CD4-positive, alpha-beta T cell treated with Interleukin-17A for 1 hour (primary cell): ENCODE results near the gene CPEB1.

Experiments
- DNase-seq: peaks from one replicate; pipeline ENCODE4 v3.0.0-alpha.2; 2020

The CPEB1 gene

GRCh38 chr15:82647045-82647834 lies at the start of gene CPEB1:
Gene CPEB1 (minus strand): TSS chr15:82647363. CDS start chr15:82628459, 18,904 bp downstream.
- peak; percentile 31 for DNase-seq

GRCh38 chr15:82692171-82692570 lies 45.0 kb upstream of the CPEB1 start:
- no peak for DNase-seq

- DNase-seq: no peak
Observed at GRCh38 chr15:82689147-82689546, 42.0 kb upstream of the CPEB1 start.

DNA sequence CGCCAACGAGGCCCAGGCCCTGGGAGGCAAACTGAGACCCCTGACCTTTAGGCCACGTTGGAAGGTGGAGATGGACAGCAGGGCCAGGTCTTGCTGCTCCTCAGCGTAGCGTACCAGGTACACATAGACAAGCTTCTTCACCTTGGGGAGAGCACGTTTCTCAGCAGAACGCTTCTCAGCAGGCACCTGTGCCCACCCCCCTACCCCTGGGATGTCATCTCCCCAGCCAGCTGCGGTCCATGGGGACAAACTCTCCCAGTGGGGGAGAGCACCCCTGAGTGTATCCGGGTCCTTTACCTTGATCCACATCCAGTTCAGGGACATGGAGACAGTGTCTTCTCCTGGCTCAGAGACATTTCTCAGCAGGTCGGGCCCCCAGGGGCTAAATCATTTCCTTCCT lies 41.5 kb upstream of the CPEB1 start:
- DNase-seq: no peak

GRCh38 chr15:82681371-82681770 lies 34.2 kb upstream of the CPEB1 start:
- no peak for DNase-seq

- peak; percentile 86 for DNase-seq
Observed at GRCh38 chr15:82680200-82681102, 33.3 kb upstream of the CPEB1 start.

DNA sequence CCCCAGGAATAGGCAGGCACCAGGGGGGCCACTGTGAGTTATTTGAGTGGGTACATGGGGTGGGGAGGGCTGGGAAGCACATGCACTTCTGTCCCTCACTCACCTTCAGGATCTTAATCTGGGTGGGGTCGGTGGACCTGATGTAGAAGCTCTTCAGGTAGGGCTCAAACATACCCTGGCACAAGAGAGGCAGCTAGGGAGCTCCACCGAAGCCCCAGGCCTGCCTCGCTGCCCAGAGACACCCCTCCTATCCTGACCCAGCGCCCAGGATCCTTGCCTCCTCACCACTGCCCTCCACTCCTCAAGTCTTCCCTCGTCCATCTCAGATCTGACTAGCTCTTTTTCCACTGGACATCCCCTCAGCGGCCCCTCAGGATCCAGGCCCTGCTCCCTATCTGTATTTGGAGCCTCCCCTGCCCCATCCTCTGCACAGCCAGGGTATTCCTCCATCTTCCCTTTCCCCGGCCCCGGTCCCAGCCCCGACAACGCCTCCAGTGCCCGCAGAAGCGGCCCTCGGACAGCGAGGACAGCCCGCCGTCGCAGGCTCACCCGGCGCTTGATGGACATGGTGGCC lies 32.5 kb upstream of the CPEB1 start:
- no peak for DNase-seq

DNA sequence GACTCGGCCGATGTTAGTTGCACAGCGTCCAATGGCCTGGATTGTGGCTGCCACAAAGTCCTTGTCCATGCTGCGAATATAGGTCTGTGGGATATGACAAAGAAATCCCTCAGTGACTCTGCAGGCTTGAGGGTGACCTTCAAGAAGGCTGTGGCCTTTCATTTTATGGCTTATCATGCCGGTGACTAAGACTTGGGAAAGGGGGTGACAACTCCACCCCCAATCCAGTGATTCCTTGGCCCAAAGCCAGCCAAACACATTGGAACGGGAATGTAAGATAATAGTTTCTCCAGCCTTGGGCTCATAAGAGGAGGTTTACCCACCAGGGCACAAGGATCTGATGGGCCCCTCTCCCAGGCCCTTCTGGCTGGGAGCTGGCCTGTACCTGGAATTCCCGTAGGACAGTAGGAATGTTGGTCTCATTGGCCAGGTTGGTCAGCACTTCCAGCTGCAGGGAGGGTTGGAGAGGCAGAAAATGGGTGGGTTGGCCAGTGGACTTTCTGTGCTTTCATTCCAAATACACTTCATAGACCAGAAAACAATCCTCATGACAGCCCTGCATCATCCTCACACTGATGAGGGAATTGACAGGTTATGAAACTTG lies 30.7 kb upstream of the CPEB1 start:
- DNase-seq: no peak

- DNase-seq: no peak
Observed at GRCh38 chr15:82674873-82675272, 27.7 kb upstream of the CPEB1 start.

- no peak for DNase-seq
Observed at GRCh38 chr15:82670699-82671098, 23.5 kb upstream of the CPEB1 start.

DNA sequence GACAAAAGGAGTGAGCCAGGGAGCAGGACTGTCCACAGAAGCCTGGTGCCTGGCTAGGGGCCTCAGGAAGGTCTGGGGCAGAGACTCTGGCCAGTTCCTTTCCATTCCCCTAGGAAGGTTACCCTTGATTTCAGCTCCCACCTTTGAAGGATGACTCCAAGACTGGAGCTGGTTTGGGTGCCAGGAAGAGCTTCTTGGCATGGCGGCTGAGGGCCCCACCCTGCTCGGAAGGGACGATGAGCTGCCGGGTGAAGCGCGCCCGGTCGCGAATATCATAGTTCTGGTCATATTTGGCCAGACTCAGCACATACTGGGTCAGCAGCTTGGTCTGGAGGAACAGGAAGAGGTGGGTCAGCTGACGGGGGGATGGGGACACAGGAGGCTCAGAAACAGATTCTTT lies 19.4 kb upstream of the CPEB1 start:
- DNase-seq: no peak

- no peak for DNase-seq
Observed at GRCh38 chr15:82664021-82664420, 16.9 kb upstream of the CPEB1 start.

DNA sequence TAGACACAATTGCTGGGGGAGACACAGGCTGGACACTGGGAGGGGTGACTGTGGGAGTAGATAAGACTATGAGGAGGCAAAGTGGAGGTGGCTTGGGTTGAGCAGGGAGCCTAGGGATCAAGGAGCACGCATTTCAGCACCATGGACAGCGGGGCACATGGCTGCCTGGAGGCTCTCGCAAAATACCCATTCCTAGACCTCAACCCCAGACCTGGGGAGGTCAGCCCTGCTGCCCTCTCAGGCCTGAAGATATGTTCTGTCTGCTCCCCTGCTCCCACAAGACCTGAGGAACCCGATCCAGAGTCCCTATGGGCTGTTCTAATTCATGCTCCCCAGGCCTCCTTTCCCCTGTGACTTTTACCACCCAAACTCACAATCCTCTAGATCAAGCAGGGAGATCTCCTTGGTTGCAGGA lies 16.0 kb upstream of the CPEB1 start:
- DNase-seq: peak; percentile 23

DNA sequence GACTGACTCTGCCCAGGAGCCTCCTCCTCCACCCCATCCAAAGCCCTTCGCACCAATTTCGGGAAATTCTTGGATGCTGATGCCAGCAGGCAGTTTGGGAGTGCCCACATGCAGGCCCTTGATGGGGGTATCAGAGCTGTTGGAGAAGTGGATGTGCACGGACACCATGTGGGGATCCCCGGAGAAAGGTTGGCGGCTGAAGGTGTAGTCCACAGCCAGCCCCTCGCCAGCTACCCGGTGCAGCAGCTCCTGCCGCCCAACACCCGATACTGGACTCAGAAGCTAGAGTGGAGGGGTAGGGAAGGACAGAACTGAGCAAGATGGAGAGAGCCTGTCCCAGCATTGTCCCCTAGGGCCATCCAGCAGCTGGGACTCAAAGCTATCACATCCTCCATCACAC lies 15.5 kb upstream of the CPEB1 start:
- DNase-seq: no peak

GRCh38 chr15:82660378-82660777 lies 13.2 kb upstream of the CPEB1 start:
- no peak for DNase-seq

DNA sequence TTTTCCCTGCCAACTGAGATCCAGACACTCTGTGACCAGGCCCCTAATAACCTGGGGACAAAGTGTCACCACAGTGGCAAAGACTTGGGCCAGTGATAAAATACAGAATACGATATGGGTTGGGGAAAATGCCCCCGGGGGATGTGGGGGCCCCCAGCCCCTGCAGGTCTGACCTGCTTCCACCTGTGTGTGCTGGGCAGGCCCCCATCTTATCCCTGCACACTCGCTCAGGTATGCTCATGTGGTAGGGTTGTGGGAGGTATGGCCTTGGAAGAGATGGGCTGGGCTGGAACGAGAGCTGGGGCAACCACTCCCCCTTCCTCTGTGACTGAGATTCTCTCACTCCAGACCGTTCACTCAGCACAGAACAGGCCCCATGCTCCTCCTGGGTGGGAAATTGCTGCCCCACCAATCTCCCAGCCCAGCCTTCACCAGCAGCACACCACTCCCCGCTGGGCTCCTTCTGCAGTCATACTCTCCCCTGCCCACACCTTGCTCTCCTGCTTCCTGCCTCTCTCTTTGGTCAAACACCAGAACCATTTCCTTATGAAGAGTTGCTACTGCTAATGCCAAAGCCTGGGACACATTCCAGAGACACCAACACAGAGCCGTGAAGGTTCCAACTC lies 9.6 kb upstream of the CPEB1 start:
- no peak for DNase-seq

DNA sequence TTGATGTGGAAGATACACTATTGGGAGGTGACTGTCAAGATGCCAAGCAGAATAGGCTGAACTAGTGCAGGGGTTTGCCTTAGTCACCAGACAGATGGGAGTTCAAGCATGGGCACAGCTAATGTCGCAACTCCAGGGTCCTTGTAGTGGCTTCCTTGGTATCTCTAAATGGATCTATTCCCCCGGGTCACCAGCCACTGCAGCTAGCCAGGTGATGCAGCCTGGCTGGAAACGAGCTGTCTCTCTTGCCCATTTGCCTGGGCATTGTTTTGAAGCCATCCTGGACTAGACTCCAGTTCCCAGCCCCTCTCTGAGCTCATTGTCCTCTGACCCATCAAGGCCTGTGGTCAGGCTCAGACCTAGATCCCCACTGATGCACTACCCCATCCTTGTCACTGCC lies 8.4 kb upstream of the CPEB1 start:
- no peak for DNase-seq

- DNase-seq: no peak
Observed at GRCh38 chr15:82653483-82654168, 6.5 kb upstream of the CPEB1 start.

- no peak for DNase-seq
Observed at GRCh38 chr15:82651708-82652107, 4.5 kb upstream of the CPEB1 start.

DNA sequence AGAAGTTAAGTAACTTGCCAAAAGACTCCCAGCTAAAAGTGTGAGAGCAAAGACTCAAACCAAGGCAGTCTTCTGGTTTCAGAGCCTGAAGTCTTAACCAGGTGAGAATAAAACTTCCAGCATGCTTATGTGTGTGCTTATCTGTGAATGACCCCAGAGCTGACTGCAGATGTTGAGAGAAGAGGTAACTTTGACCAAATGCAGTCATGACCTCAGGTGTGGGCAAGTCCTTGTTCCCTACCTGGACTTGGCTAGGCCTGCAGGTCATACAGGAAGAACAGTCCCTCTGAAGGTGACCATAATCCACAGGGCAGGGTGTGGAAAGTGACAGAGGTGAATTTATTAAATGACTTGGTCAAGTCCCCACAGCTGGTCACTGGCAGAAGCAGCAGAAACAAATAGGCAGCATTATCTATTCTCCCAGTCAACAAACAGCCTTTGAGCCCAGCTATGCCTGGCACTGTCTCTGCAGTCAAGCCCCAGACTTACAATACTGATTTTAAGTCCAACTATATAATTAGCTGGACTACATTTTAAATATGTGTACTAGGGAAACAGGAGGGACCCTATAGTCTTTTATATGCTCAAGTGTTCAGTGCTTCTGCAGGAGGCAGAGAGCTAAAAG lies 3.0 kb upstream of the CPEB1 start:
- DNase-seq: no peak

DNA sequence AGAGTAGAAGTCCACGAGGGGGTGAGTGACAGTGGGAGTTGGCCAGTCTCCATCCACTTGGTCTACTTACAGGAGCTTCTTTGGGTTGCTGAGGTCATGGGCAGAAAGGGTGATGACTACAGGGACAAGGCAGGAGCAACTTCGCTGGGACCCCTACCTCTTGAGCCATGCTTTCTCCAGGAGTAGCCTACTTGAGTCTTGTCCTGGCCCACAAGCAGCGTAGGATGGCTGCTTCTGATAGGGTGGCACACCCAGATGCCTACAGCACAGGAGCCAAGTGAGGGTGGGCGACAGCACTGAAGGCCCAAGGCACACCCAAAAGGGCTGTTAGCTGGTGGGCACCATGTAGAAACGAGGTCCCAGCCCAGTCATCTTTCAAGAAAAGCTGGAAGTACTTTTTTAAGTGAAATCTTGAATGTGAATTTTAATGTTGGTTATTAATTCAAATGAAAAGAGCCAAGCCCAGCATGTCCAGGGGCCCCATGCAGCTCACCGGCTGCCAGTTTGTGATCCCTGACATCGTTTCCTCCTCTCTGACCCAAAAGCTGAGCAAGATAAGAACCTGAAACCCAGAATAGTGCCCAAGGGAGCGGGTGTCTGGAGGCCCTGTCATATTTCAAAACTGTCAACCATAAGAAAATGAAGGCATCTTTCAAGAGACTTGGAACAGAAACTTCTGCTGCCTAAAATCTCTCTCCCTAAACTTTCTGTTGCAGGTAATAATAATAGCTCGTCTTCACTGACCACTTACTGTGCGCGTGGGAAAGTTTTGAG lies 2.2 kb upstream of the CPEB1 start:
- no peak for DNase-seq
